Neural cell (in vitro differentiated cells): ENCODE measurements around the gene LRRFIP2. TPM values are rescaled to one million over a fixed set of nuclear protein-coding genes. Genes with fewer than 3 reads are reported as not detected.
"Not testable (repeated sequence)": the region's sequence is repeated elsewhere in the genome, so short reads cannot be mapped to it uniquely, and the experiment has no call there.

ENCODE experiments used
- H2AFZ ChIP-seq: fragments of 200-600, 300-800 bp; sonication (generic), shearing (Covaris generic); 2 replicates; pipeline ENCODE4 v1.6.0; 2014; ENCODE audit warnings: low read depth, mild to moderate bottlenecking, antibody characterized with exemption, low read length, moderate library complexity
- H3F3A ChIP-seq: fragments of 200-600 bp; shearing (Covaris generic); 2 replicates; pipeline ENCODE4 v1.6.1; 2016; ENCODE audit warnings: mild to moderate bottlenecking, moderate library complexity, mixed read lengths, antibody characterized with exemption, low read length; ENCODE audit not compliant: insufficient read depth, poor library complexity, severe bottlenecking
- H3K27ac ChIP-seq: fragments of 200-600, 300-800 bp; sonication (generic), shearing (Covaris generic); 2 replicates; pipeline ENCODE4 v1.5.1; 2014; ENCODE audit warnings: mild to moderate bottlenecking, low read length, moderate library complexity
- H3K27me3 ChIP-seq: fragments of 300-800, 200-600 bp; sonication (generic), shearing (Covaris generic); 2 replicates; pipeline ENCODE4 v1.6.0; 2014; ENCODE audit warnings: mild to moderate bottlenecking, low read depth, low read length, moderate library complexity; ENCODE audit not compliant: insufficient read depth
- H3K36me3 ChIP-seq: fragments of 300-800, 200-600 bp; sonication (generic), shearing (Covaris generic); 2 replicates; pipeline ENCODE4 v1.5.1; 2014; ENCODE audit warnings: mild to moderate bottlenecking, antibody characterized with exemption, low read length, moderate library complexity; ENCODE audit not compliant: insufficient read depth
- H3K4me2 ChIP-seq: fragments of 300-800, 200-600 bp; sonication (generic), shearing (Covaris generic); 2 replicates; pipeline ENCODE4 v1.6.0; 2014; ENCODE audit warnings: mild to moderate bottlenecking, low read length
- H3K4me3 ChIP-seq: fragments of 300-800, 200-600 bp; sonication (generic), shearing (Covaris generic); 2 replicates; pipeline ENCODE4 v1.5.1; 2014; ENCODE audit warnings: mild to moderate bottlenecking, low read length, moderate library complexity
- H3K79me2 ChIP-seq: fragments of 200-600 bp; shearing (Covaris generic); replicated peaks from 2 replicates; pipeline ENCODE4 v1.6.0; 2014; ENCODE audit warnings: mild to moderate bottlenecking, low read length, moderate library complexity; ENCODE audit not compliant: insufficient read depth
- H3K9ac ChIP-seq: fragments of 300-800, 200-600 bp; sonication (generic), shearing (Covaris generic); 2 replicates; pipeline ENCODE4 v1.6.1; 2016; ENCODE audit warnings: mild to moderate bottlenecking, low read length, mixed read lengths
- H3K9me2 ChIP-seq: fragments of 200-600 bp; shearing (Covaris generic); 2 replicates; pipeline ENCODE4 v1.6.1; 2016; ENCODE audit warnings: mild to moderate bottlenecking, low read length, mixed read lengths; ENCODE audit not compliant: insufficient read depth
- H3K9me3 ChIP-seq: fragments of 200-600, 300-800 bp; sonication (generic), shearing (Covaris generic); 2 replicates; pipeline ENCODE4 v1.6.1; 2016; ENCODE audit warnings: mild to moderate bottlenecking, mixed run types, low read length, moderate library complexity, mixed read lengths
- H4K20me1 ChIP-seq: fragments of 200-600 bp; shearing (Covaris generic); 2 replicates; pipeline ENCODE4 v1.6.1; 2016; ENCODE audit warnings: mild to moderate bottlenecking, mixed run types; ENCODE audit not compliant: insufficient read depth
- EP300 ChIP-seq: fragments of 450-650 bp; conservative IDR thresholded peaks from 2 replicates; pipeline ENCODE4 v1.6.1; 2014; ENCODE audit warnings: antibody characterized with exemption, mild to moderate bottlenecking, moderate library complexity; ENCODE audit not compliant: poor library complexity, severe bottlenecking
- EZH2 ChIP-seq: fragments of 200-600, 300-800 bp; shearing (Covaris generic), sonication (generic); IDR thresholded peaks from 2 replicates; pipeline ENCODE4 v1.6.1; 2014; ENCODE audit warnings: antibody characterized with exemption, low read length, borderline replicate concordance, mild to moderate bottlenecking; ENCODE audit not compliant: insufficient read depth, poor library complexity, severe bottlenecking
- MXI1 ChIP-seq: fragments of 450-650 bp; conservative IDR thresholded peaks from 2 replicates; pipeline ENCODE4 v1.6.1; 2014; ENCODE audit warnings: antibody characterized with exemption, mild to moderate bottlenecking; ENCODE audit not compliant: poor library complexity, severe bottlenecking
- POLR2AphosphoS5 ChIP-seq: IDR thresholded peaks from 2 replicates; pipeline ENCODE4 v1.6.1; 2012
- RAD21 ChIP-seq: fragments of 450-650 bp; conservative IDR thresholded peaks from 2 replicates; pipeline ENCODE4 v1.6.1; 2014; ENCODE audit warnings: antibody characterized with exemption, mild to moderate bottlenecking, moderate library complexity
- SMC3 ChIP-seq: fragments of 450-650 bp; conservative IDR thresholded peaks from 2 replicates; pipeline ENCODE4 v1.6.1; 2014; ENCODE audit warnings: antibody characterized with exemption, mild to moderate bottlenecking, moderate library complexity; ENCODE audit not compliant: poor library complexity
- TAF1 ChIP-seq: IDR thresholded peaks from 2 replicates; pipeline ENCODE4 v1.6.1; 2012; ENCODE audit warnings: low read depth
- polyA plus RNA-seq: library from polyadenylated mRNA; depleted of rRNA; stranded (reverse); fragments of >200 nt; gene quantifications from 2 replicates; pipeline ENCODE4 v1.2.3, GENCODE V29; 2014
- TF ChIP-seq, protein P1 (sequence below): fragments of 450-650 bp; IDR thresholded peaks from 2 replicates; pipeline ENCODE4 v1.5.1; 2014; ENCODE audit warnings: antibody characterized with exemption, mild to moderate bottlenecking, moderate library complexity; ENCODE audit not compliant: poor library complexity, severe bottlenecking
- TF ChIP-seq, protein P2 (sequence below): IDR thresholded peaks from 2 replicates; pipeline ENCODE4 v1.6.1; 2012; ENCODE audit warnings: borderline replicate concordance

Gene LRRFIP2
- polyA plus RNA-seq, 1 donor from 2014 or later = 143 TPM

DNA sequence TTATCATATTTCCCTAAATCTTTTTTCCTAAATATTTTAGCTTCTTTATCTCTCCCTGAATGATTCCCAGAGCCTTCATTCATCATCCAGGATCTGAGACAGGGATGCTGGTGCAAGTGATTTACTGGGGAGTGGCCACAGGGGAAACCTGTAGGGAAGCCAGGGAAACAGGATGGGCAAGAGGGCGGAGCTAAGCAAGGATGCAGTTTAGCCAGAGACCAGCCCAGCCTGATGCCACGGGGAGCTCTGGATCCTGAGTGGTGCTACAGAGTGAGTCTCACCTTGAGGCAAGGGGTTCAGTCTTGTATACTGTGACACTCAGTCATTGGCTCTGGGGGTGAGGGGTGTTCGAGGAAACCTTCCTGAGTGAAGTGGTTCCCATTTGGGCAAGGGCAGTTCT lies 39.7 kb upstream of the LRRFIP2 start:
- Histone ChIP-seq H2AFZ (no peak overlapping the region), H3K4me2 (no peak overlapping the region), H3K79me2 (no peaks in the 10 kb centered on the region), H3K9me2 (no peaks in the 10 kb centered on the region), H3K36me3 (no peaks in the 10 kb centered on the region), H3K27ac (no peak overlapping the region), H4K20me1 (no peaks in the 10 kb centered on the region), H3K9me3 (no peaks in the 10 kb centered on the region), H3K4me3 (no peak overlapping the region), H3K9ac (no peak overlapping the region), H3K27me3 (no peaks in the 10 kb centered on the region), H3F3A (no peaks in the 10 kb centered on the region)
- TF ChIP-seq POLR2AphosphoS5 = no peak
- TF ChIP-seq MXI1 = no peak
- TF ChIP-seq RAD21 = no peak
- TF ChIP-seq, protein P1, sequence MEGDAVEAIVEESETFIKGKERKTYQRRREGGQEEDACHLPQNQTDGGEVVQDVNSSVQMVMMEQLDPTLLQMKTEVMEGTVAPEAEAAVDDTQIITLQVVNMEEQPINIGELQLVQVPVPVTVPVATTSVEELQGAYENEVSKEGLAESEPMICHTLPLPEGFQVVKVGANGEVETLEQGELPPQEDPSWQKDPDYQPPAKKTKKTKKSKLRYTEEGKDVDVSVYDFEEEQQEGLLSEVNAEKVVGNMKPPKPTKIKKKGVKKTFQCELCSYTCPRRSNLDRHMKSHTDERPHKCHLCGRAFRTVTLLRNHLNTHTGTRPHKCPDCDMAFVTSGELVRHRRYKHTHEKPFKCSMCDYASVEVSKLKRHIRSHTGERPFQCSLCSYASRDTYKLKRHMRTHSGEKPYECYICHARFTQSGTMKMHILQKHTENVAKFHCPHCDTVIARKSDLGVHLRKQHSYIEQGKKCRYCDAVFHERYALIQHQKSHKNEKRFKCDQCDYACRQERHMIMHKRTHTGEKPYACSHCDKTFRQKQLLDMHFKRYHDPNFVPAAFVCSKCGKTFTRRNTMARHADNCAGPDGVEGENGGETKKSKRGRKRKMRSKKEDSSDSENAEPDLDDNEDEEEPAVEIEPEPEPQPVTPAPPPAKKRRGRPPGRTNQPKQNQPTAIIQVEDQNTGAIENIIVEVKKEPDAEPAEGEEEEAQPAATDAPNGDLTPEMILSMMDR = no peak
- TF ChIP-seq, protein P2, sequence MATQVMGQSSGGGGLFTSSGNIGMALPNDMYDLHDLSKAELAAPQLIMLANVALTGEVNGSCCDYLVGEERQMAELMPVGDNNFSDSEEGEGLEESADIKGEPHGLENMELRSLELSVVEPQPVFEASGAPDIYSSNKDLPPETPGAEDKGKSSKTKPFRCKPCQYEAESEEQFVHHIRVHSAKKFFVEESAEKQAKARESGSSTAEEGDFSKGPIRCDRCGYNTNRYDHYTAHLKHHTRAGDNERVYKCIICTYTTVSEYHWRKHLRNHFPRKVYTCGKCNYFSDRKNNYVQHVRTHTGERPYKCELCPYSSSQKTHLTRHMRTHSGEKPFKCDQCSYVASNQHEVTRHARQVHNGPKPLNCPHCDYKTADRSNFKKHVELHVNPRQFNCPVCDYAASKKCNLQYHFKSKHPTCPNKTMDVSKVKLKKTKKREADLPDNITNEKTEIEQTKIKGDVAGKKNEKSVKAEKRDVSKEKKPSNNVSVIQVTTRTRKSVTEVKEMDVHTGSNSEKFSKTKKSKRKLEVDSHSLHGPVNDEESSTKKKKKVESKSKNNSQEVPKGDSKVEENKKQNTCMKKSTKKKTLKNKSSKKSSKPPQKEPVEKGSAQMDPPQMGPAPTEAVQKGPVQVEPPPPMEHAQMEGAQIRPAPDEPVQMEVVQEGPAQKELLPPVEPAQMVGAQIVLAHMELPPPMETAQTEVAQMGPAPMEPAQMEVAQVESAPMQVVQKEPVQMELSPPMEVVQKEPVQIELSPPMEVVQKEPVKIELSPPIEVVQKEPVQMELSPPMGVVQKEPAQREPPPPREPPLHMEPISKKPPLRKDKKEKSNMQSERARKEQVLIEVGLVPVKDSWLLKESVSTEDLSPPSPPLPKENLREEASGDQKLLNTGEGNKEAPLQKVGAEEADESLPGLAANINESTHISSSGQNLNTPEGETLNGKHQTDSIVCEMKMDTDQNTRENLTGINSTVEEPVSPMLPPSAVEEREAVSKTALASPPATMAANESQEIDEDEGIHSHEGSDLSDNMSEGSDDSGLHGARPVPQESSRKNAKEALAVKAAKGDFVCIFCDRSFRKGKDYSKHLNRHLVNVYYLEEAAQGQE = no peak
- no peak for TF ChIP-seq SMC3
- TF ChIP-seq EZH2 = no peak
- no peak for TF ChIP-seq TAF1
- no peak for TF ChIP-seq EP300

DNA sequence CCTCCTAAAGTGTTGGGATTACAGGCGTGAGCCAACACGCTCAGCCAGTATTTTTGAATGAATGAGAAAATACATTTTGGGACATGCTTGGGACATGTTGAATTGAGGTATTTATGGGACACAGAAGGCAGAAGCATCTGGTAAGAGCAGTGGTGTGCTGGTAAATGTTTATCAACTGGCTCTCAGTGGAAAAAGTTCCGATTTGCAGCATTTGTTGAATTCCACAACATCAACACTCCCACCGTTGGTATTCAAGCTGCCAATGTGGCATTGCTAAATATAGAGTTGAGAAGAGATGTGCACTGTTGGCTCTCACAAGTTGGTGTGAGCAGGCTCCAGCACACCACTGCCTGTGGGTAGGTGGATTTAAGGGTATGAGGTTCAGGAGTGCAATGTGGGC lies 35.8 kb upstream of the LRRFIP2 start:
- H2AFZ ChIP-seq = no peak overlapping the region
- TF ChIP-seq EZH2 = no peak
- TF ChIP-seq RAD21 = no peak
- TF ChIP-seq MXI1 = no peak
- no peak for TF ChIP-seq SMC3
- TF ChIP-seq, protein P1 = no peak
- no peak for TF ChIP-seq TAF1
- TF ChIP-seq EP300 = no peak
- no peak for TF ChIP-seq POLR2AphosphoS5
- TF ChIP-seq, protein P2 = no peak
- H3K9ac ChIP-seq = no peak overlapping the region
- no peaks in the 10 kb centered on the region for H4K20me1 ChIP-seq
- H3K9me3 ChIP-seq = no peaks in the 10 kb centered on the region
- H3F3A ChIP-seq = no peaks in the 10 kb centered on the region
- H3K27me3 ChIP-seq = no peaks in the 10 kb centered on the region
- no peak overlapping the region for H3K4me2 ChIP-seq
- no peaks in the 10 kb centered on the region for H3K79me2 ChIP-seq
- H3K36me3 ChIP-seq = no peaks in the 10 kb centered on the region
- no peak overlapping the region for H3K4me3 ChIP-seq
- H3K9me2 ChIP-seq = no peaks in the 10 kb centered on the region
- H3K27ac ChIP-seq = no peak overlapping the region

DNA sequence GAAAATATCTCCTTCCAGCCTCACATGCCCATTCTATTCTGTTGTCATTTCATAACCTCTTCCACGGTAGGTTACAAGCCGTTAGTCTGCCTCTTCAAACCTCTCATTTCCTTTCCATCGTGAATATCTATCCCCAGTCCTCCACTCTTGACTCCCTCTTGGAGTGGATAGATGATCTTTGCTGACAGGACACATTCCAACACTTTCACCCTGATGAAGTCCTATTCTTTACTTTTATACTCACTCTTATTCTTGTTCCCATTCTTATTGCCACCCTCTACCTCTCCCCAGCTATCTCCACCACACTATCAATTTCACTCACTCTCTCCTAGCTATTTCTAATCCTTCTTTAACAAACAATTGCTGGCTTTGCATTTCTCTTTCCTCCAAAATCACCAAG lies 34.2 kb upstream of the LRRFIP2 start:
- not testable (repeated sequence) for H3K27me3 ChIP-seq

More for the DNA sequence above, 34.2 kb upstream of the LRRFIP2 start:
- H3K4me2 ChIP-seq, H3K9me3 ChIP-seq, H4K20me1 ChIP-seq, H3K4me3 ChIP-seq, H3K9ac ChIP-seq, H2AFZ ChIP-seq, H3K36me3 ChIP-seq, H3K27ac ChIP-seq, H3K79me2 ChIP-seq, H3K9me2 ChIP-seq, H3F3A ChIP-seq: not testable (repeated sequence)
